SK-N-SH treated with all-trans-retinoic acid at 6 μM for 48 hours (cell line): ENCODE data around the gene EHBP1.

Experiments used
- CSDC2 ChIP-seq: fragments of 250-450 bp; sonication (Bioruptor Pico); IDR thresholded peaks from 2 replicates; pipeline ENCODE4 v1.5.0; 2020; ENCODE audit warnings: mild to moderate bottlenecking, moderate library complexity
- CSRNP3 ChIP-seq: fragments of 250-450 bp; sonication (Bioruptor Pico); IDR thresholded peaks from 2 replicates; pipeline ENCODE4 v1.5.1; 2021; ENCODE audit warnings: mild to moderate bottlenecking, moderate library complexity

DNA sequence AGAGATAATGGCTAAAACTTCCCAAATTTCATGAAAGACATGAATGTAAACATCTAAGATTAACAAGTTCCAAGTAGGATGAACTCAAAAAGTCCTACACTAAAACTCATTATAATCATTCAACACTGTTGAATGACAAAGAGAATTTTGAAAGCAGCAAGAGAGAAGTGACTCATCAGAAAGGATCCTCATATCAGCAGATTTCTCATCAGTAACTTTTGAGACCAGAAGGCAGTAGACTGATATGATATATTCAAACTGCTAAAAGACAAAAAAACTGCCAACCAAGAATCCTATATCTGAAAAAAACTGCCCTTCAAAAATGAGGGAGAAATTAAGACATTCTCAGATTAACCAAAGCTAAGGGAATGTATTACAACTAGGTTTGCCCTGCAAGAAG is 214.6 kb downstream of the EHBP1 start:
- TF ChIP-seq CSDC2 (CRISPR knock-in tag) (no peak), CSRNP3 (no peak)
